NCI-H510A (cell line): Measurements from ENCODE around the gene ARPC5.

ENCODE experiments used
- DNase-seq: peaks from one replicate; lab custom pipeline; 2025; lab: John Stamatoyannopoulos, UW

Gene ARPC5

DNA sequence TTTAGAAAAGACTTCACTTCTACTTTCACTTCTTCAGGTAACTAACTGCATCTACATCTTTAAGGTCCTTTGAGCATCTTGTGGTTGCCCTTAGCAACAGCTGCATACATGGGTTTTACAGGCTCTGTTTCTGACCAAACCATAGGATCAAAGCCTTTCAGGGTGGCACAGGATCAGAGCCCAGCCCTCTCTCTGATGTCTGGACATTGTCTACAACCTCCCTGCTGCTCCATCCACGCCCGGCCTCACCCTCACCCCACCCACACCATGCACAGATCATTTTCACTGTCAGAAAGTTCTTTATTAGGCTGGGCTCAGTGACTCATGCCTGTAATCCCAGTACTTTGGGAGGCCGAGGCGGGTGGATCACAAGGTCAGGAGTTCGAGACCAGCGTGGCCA, 50.5 kb downstream of the ARPC5 start:
- DNase-seq: no peak

- DNase-seq: no peak
Observed at GRCh38 chr1:183584147-183584546, 51.4 kb downstream of the ARPC5 start.

DNA sequence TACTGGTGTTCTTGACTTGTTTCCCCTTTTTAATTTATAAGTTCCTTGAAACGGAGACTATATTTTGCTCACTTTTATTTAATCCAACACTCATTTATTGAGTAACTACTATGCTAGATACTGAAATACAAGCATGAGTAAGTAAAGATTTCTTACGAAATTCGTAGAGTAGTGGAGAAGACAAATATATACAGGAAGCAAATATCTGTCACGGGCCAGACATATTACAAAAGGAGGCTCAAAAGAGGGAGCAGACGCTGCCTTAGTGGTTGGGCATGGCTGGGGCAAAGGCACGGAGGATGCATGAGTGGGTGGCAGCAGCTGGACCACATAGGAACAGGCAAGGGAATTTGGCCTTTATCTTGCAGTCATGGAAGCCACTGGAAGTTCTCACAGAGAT, 52.1 kb downstream of the ARPC5 start:
- DNase-seq: no peak

DNA sequence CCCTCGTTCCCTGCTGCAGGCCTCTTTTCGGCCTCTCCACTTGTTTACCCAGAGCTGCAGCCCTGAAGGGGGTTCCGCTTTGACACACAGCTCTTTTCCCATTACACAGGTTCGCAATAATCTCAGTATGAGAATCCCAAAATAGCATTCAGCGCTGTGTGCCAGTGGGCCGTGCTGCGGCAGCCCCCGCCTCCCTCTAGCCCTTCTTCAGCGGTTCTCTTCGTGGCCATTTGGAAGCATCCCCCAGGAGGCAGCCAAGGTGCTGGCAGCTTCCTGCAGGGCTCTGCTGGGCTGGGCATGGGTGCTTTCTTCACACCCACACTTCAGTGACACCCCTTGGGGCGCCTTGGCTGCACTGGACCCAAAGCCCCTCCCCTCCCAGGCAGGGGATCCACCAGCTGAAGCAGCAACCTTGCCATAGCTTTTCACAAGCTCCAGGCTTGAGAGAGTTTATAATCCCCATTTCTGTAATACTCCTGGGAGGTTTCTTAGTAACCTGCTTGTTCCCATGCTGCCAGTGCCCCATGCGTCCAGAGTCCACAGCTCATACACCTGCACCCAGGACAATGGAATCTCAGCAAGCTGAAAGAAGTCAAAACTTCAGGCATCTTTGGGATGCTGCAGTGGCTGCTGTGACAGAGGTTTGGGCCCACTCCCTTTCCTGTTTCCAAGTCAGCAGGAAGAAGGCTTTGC, 53.4 kb downstream of the ARPC5 start:
- DNase-seq: no peak

DNA sequence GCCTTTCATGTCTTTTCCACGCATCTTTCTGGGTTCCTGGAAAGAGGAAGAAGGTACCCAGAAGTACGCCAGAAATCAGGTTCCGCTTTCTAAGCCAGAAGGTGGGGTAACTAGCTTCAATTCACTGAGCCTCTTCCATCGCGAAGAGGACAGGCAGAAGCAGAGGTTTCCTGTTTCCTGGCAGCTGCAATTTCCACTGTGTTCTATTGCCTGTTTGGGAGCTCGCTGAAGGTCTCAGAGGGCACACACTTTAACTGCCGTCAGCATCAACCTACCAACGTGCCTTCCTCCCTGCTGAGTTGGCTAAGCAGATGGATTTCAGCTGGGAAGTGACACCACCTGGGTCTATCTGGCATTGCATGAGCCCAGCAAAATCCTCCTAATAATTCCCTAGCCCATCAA, 55.3 kb downstream of the ARPC5 start:
- peak; percentile 67 for DNase-seq

GRCh38 chr1:183578856-183579255, 56.7 kb downstream of the ARPC5 start:
- DNase-seq: no peak

- no peak for DNase-seq
Observed at GRCh38 chr1:183577897-183578465, 57.6 kb downstream of the ARPC5 start.

DNA sequence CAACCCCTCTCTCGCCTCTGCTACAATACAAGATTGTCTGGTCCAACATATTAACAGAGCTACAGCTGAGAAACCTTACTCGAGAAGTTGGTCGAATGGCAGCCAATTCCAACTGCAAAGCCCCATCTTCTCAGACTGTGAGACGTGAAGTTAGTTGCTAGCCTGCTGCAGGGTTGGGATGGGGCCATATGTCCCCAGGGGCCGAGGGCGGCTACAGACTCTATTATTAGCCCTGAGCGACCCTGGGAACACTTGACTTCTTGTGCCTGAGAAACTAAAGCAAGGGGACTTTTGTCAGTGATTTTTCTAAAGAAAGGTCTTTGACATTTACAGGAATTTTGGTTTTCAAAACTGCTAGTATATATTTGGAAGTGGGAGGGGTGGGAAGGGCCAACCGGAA, 59.0 kb downstream of the ARPC5 start:
- no peak for DNase-seq

GRCh38 chr1:183575606-183576005, 60.0 kb downstream of the ARPC5 start:
- DNase-seq: no peak

DNA sequence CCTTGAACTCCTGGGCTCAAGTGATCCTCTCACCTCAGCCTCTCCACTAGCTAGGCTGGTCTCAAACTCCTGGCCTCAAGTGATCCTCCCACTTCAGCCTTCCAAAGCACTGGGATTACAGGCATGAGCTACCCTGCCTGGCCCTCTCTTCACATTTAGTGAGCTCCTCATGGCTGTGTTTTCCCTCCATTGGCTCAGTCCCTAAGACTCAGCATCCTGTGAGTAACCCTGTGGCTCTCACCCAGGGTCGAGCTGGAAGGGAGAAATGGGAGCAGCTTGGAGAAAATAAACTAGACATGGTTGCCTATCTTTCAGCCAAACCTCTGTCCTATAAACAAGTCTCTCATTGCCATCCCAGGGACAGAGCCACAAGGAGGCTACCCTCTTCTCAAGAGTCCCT, 62.9 kb downstream of the ARPC5 start:
- DNase-seq: no peak

- no peak for DNase-seq
Observed at GRCh38 chr1:183571678-183572268, 63.8 kb downstream of the ARPC5 start.
